ENCODE measurements around the gene SYCP3.

GRCh38 chr12:101775816-101776215 lies 36.6 kb upstream of the SYCP3 start:
- TF ChIP-seq, protein P1, sequence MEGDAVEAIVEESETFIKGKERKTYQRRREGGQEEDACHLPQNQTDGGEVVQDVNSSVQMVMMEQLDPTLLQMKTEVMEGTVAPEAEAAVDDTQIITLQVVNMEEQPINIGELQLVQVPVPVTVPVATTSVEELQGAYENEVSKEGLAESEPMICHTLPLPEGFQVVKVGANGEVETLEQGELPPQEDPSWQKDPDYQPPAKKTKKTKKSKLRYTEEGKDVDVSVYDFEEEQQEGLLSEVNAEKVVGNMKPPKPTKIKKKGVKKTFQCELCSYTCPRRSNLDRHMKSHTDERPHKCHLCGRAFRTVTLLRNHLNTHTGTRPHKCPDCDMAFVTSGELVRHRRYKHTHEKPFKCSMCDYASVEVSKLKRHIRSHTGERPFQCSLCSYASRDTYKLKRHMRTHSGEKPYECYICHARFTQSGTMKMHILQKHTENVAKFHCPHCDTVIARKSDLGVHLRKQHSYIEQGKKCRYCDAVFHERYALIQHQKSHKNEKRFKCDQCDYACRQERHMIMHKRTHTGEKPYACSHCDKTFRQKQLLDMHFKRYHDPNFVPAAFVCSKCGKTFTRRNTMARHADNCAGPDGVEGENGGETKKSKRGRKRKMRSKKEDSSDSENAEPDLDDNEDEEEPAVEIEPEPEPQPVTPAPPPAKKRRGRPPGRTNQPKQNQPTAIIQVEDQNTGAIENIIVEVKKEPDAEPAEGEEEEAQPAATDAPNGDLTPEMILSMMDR (optimal IDR thresholded peaks at IDR 0.05 in 1 of 3, IDR thresholded peaks at IDR 0.05 in 1 of 3, conservative IDR thresholded peaks at IDR 0.05 in 1 of 3; ENCODE audit: extremely low read depth in 1 of 3, insufficient read depth in 2 of 3, low read length in 3 of 3), result no peak
- no peak for TF ChIP-seq EZH2 (IDR thresholded peaks at IDR 0.05; ENCODE audit: low read length)

Measured in keratinocyte (primary cell).